Activated CD4-positive, CD25-positive, alpha-beta regulatory T cell treated with anti-CD3 and anti-CD28 coated beads, Interleukin-2, amount 50 U/mL, for 24 hours (primary cell): ENCODE data around the gene MAPRE3.

ENCODE experiments used
- ATAC-seq, 2 donors: fragments of 150-1000 bp; cut with Tn5 transposase; one replicate each; pipeline ENCODE4 v1.10.0; 2021; ENCODE audit warnings: mild to moderate bottlenecking in 1 of 2, moderate library complexity in 1 of 2

The MAPRE3 gene

GRCh38 chr2:27042985-27043634 lies 72.7 kb downstream of the MAPRE3 start:
- no peak for ATAC-seq

- peak; percentile 3 to 8 for ATAC-seq
Measured at GRCh38 chr2:27049422-27050280, 79.2 kb downstream of the MAPRE3 start.

GRCh38 chr2:27050281-27050995 lies 80.0 kb downstream of the MAPRE3 start:
- ATAC-seq, result peak; percentile 70 to 77

GRCh38 chr2:27050996-27051901 lies 80.8 kb downstream of the MAPRE3 start, which contains the start of gene AGBL5:
Gene AGBL5, plus strand, starts transcription at chr2:27051668. Its CDS starts 1,291 bp downstream, at chr2:27052959.
- ATAC-seq, result peak; percentile 72 to 74

- ATAC-seq, result no peak
Measured at GRCh38 chr2:27051902-27052645, 81.6 kb downstream of the MAPRE3 start.

- no peak for ATAC-seq
Measured at GRCh38 chr2:27053321-27053720, 82.9 kb downstream of the MAPRE3 start.

- no peak for ATAC-seq
Measured at GRCh38 chr2:27053776-27054175, 83.3 kb downstream of the MAPRE3 start.

- no peak for ATAC-seq
Measured at GRCh38 chr2:27054721-27055120, 84.3 kb downstream of the MAPRE3 start.

- ATAC-seq, result no peak
Measured at GRCh38 chr2:27057184-27057583, 86.7 kb downstream of the MAPRE3 start.

GRCh38 chr2:27058210-27058609 lies 87.8 kb downstream of the MAPRE3 start:
- no peak for ATAC-seq

- no peak for ATAC-seq
Measured at GRCh38 chr2:27059141-27059820, 88.8 kb downstream of the MAPRE3 start.

GRCh38 chr2:27060323-27060722 lies 89.9 kb downstream of the MAPRE3 start:
- no peak for ATAC-seq

- ATAC-seq, result no peak
Measured at GRCh38 chr2:27065128-27065527, 94.7 kb downstream of the MAPRE3 start.

GRCh38 chr2:27067385-27067784 lies 96.9 kb downstream of the MAPRE3 start:
- ATAC-seq, result no peak

- no peak for ATAC-seq
Measured at GRCh38 chr2:27069436-27069835, 99.0 kb downstream of the MAPRE3 start.

GRCh38 chr2:27069961-27070618 lies 99.7 kb downstream of the MAPRE3 start:
- no peak for ATAC-seq

- ATAC-seq, result no peak
Measured at GRCh38 chr2:27070653-27071276, 100.3 kb downstream of the MAPRE3 start.

GRCh38 chr2:27071277-27071989 lies 101.0 kb downstream of the MAPRE3 start, which contains the start of gene OST4:
Gene OST4, minus strand, starts transcription at chr2:27071654.
- peak; percentile 95 to 96 for ATAC-seq
